GM12878 (cell line): ENCODE measurements around the gene MRRF. TPM values are rescaled to one million over a fixed set of nuclear protein-coding genes. Genes with fewer than 3 reads are reported as not detected.

Source experiments
- ATAC-seq: fragments of 200-7000 bp; cut with Tn5 transposase; 3 replicates; pipeline ENCODE4 v1.9.1; 2020; ENCODE audit warnings: mild to moderate bottlenecking, moderate library complexity
- BruUV-seq: library from RNA; stranded (reverse); fragments of 400-500 nt; replicated peaks from 2 replicates; lab custom pipeline; 2021; lab: Mats Ljungman, UMichigan
- CTCF ChIA-PET: fragments of 300-600 bp; sonication (Branson Sonifier 250); formaldehyde crosslinking; extraction: SDS; loops from one replicate; lab custom pipeline; 2021; ENCODE audit warnings: inconsistent platforms; lab: Yijun Ruan, JAX
- POLR2A ChIA-PET: fragments of 350-600 bp; formaldehyde crosslinking; extraction: SDS; loops from one replicate; lab custom pipeline; 2021; ENCODE audit warnings: inconsistent platforms; lab: Charles Lee
- RAD21 ChIA-PET: fragments of 300-600 bp; sonication (Branson Sonifier 250); formaldehyde crosslinking; loops from one replicate; lab custom pipeline; 2023; ENCODE audit warnings: antibody characterized with exemption; ENCODE audit not compliant: unreplicated experiment; lab: Charles Lee
- SMC1A ChIA-PET: fragments of 300-600 bp; sonication (Branson Sonifier 250); formaldehyde crosslinking; loops from one replicate; lab custom pipeline; 2023; ENCODE audit not compliant: unreplicated experiment, uncharacterized antibody; lab: Charles Lee
- DNase-seq: peaks from one replicate; pipeline ENCODE4 v3.0.0-alpha.2; 2011; ENCODE audit warnings: low read depth, low spot score
- FAIRE-seq: peaks from 3 replicates; lab custom pipeline; 2011; peaks lifted over from hg19 to GRCh38; lab: Jason Lieb, UNC
- H2AFZ ChIP-seq: 2 replicates; pipeline ENCODE4 v1.6.0; 2011; ENCODE audit warnings: low read depth, low read length, control low read depth; ENCODE audit not compliant: control insufficient read depth
- H3K27ac ChIP-seq: 2 replicates; pipeline ENCODE4 v1.5.1; 2011; ENCODE audit warnings: control low read depth; ENCODE audit not compliant: control insufficient read depth, insufficient read depth
- H3K27me3 ChIP-seq, 2 experiments: replicated peaks in 1 of 2; 2 replicates each; pipeline versions ENCODE4 v1.6.0 to v1.6.1; 2011; ENCODE audit warnings: low read length in 1 of 2; ENCODE audit not compliant: control insufficient read depth in 2 of 2, insufficient read depth in 2 of 2
- H3K36me3 ChIP-seq, 2 experiments: 2 replicates each; pipeline ENCODE4 v1.5.1; 2011; ENCODE audit warnings: low read length in 1 of 2; ENCODE audit not compliant: control insufficient read depth in 2 of 2, insufficient read depth in 2 of 2
- H3K4me1 ChIP-seq: 2 replicates; pipeline ENCODE4 v1.6.1; 2011; ENCODE audit warnings: mild to moderate bottlenecking, low read length, moderate library complexity, mixed read lengths; ENCODE audit not compliant: control insufficient read depth, insufficient read depth
- H3K4me2 ChIP-seq: 2 replicates; pipeline ENCODE4 v1.6.0; 2011; ENCODE audit warnings: control low read depth; ENCODE audit not compliant: control insufficient read depth, insufficient read depth
- H3K4me3 ChIP-seq: fragments of 200-600 bp; sonication (generic); 2 replicates; pipeline ENCODE4 v1.5.1; 2016
- H3K79me2 ChIP-seq: 2 replicates; pipeline ENCODE4 v1.6.0; 2011; ENCODE audit warnings: low read length; ENCODE audit not compliant: control insufficient read depth, insufficient read depth
- H3K9ac ChIP-seq: 2 replicates; pipeline ENCODE4 v1.8.0; 2011; ENCODE audit warnings: low read length, control low read depth, mixed read lengths; ENCODE audit not compliant: control insufficient read depth, insufficient read depth
- H3K9me3 ChIP-seq: replicated peaks from 3 replicates; pipeline ENCODE4 v1.5.1; 2011; ENCODE audit warnings: mild to moderate bottlenecking, low read length; ENCODE audit not compliant: control insufficient read depth, insufficient read depth
- H4K20me1 ChIP-seq: 2 replicates; pipeline ENCODE4 v1.6.0; 2011; ENCODE audit not compliant: control insufficient read depth, insufficient read depth
- BACH1 ChIP-seq: fragments of 450-650 bp; IDR thresholded peaks from 2 replicates; pipeline ENCODE4 v1.6.1; 2017; ENCODE audit warnings: mild to moderate bottlenecking, borderline replicate concordance
- CBX5 ChIP-seq: sonication (generic); IDR thresholded peaks from 2 replicates; pipeline ENCODE4 v1.6.1; 2016; ENCODE audit warnings: low read depth, moderate library complexity, mild to moderate bottlenecking, inconsistent platforms
- CHD4 ChIP-seq: fragments of 200-600 bp; sonication (generic); IDR thresholded peaks from 2 replicates; pipeline ENCODE4 v1.6.1; 2016; ENCODE audit warnings: mild to moderate bottlenecking
- NFIC ChIP-seq: IDR thresholded peaks from 2 replicates; pipeline ENCODE4 v1.6.1; 2012; ENCODE audit warnings: low read depth, mild to moderate bottlenecking, inconsistent platforms, low read length, moderate library complexity
- RBBP5 ChIP-seq: fragments of 200-600 bp; sonication (generic); conservative IDR thresholded peaks from 2 replicates; pipeline ENCODE4 v1.6.1; 2016
- RFX5 ChIP-seq: IDR thresholded peaks from 2 replicates; pipeline ENCODE4 v1.6.1; 2011; ENCODE audit warnings: low read depth, low read length, improper control_type of control experiment
- TARDBP ChIP-seq: IDR thresholded peaks from 2 replicates; pipeline ENCODE4 v1.6.1; 2016; ENCODE audit warnings: borderline replicate concordance
- WRNIP1 ChIP-seq: IDR thresholded peaks from 2 replicates; pipeline ENCODE4 v1.6.1; 2011; ENCODE audit warnings: low read depth, low read length, improper control_type of control experiment, borderline replicate concordance
- ZNF207 ChIP-seq: fragments of 450-650 bp; IDR thresholded peaks from 2 replicates; pipeline ENCODE4 v1.6.1; 2014; ENCODE audit warnings: antibody characterized with exemption, mild to moderate bottlenecking, borderline replicate concordance
- ZNF217 ChIP-seq: fragments of 450-650 bp; IDR thresholded peaks from 2 replicates; pipeline ENCODE4 v1.6.1; 2017; ENCODE audit warnings: antibody characterized with exemption, mild to moderate bottlenecking
- ZNF384 ChIP-seq: IDR thresholded peaks from 2 replicates; pipeline ENCODE4 v1.6.1; 2012; ENCODE audit warnings: low read depth, mild to moderate bottlenecking, low read length, improper control_type of control experiment, borderline replicate concordance
- WGBS: methylation state at CpG from one replicate; pipeline ENCODE4 v1.1.6; 2016; ENCODE audit warnings: low lambda C conversion rate; ENCODE audit not compliant: insufficient replicate concordance, insufficient coverage; ENCODE audit errors: missing lambda C conversion rate; 5-methylcytosine and 5-hydroxymethylcytosine counted together
- in situ Hi-C: fragments of 300-500 bp; cut with MboI; formaldehyde crosslinking; loops from 9 replicates; pipeline ENCODE4 v1.14.3; 2018; ENCODE audit warnings: mixed read lengths
- intact Hi-C: fragments of 100-400 bp; cut with micrococcal nuclease; formaldehyde crosslinking; loops from one replicate; pipeline ENCODE4 v1.14.2; 2022; ENCODE audit not compliant: unreplicated experiment
- polyA plus RNA-seq, 11 experiments: library from polyadenylated mRNA; depleted of rRNA in 4 of 11; unstranded in 6 of 11; stranded (reverse) in 5 of 11; fragments of >200 nt; fragmentation: Nextera tagmentation in 4 of 11; fragmentation: Illumina TruSeq in 1 of 11; extraction: Ambion mirVana in 4 of 11; extraction: Trizol in 1 of 11; gene quantifications; 1 replicate in 1 of 11; 2 replicates in 10 of 11; pipeline versions ENCODE4 v1.2.1 to v1.2.3, GENCODE V29; 2011 to 2016; ENCODE audit warnings: inconsistent platforms in 2 of 11, missing spikeins in 2 of 11, low read depth in 1 of 11
- total RNA-seq, 4 experiments: library from RNA; depleted of rRNA in 3 of 4; stranded (reverse); fragments of >200 nt in 3 of 4; fragmentation: Illumina TruSeq in 1 of 4; extraction: Trizol in 1 of 4; gene quantifications; 2 replicates each; pipeline versions ENCODE4 v1.2.1 to v1.2.3, GENCODE V29; 2013 to 2021
- TF ChIP-seq, protein P1 (sequence below): IDR thresholded peaks from 2 replicates; pipeline ENCODE4 v1.6.1; 2012; ENCODE audit warnings: low read length, inconsistent platforms
- TF ChIP-seq, protein P2 (sequence below): fragments of 450-650 bp; IDR thresholded peaks from 2 replicates; pipeline ENCODE4 v1.6.1; 2017; ENCODE audit warnings: mild to moderate bottlenecking, moderate library complexity
- TF ChIP-seq, protein P3 (sequence below): IDR thresholded peaks from 2 replicates; pipeline ENCODE4 v1.6.1; 2012; ENCODE audit warnings: low read depth, low read length, improper control_type of control experiment

The MRRF gene
- total and polyA plus RNA-seq, 10 of the 15 experiments (the other 5 are each of a cell fraction or from before 2014, with no cell fraction given): 64.8 to 112 (median 76.4) TPM

DNA sequence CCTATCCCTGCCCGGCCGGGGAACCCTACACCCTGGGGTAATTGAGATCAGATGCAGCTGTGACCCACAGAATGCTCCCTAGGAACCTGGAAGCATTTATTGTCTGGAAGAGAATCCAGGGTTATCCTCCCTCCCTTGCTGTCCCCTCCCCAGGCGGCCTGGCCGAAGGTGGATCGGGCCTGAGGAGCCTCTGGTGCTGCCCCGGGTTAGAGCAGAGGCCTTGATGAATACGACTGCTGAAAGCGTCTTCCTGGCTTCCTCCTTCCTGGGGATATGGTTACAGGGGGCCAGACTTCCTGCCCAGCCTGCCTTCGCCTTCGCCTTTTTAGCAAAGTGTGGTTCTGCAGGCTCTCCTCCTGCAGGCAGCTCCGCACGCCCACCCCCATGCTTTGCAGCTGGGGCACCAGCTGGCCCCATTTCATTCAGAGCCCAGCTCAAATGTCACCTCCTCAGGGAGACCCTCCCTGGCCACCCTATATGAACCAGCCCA is 83.7 kb downstream of the MRRF start:
- ChIA-PET SMC1A (interaction anchor here (1.0 kb wide), 1 partner anchor 223 kb away, joined by 4 read pairs; no protein-coding TSS in a partner anchor), CTCF (interaction anchor here (0.6 to 8.2 kb wide), 3 partner anchors 226 to 328 kb away, joined by 3 to 190 read pairs (median 3); no protein-coding TSS in a partner anchor), POLR2A (interaction anchor here (0.6 kb wide), 1 partner anchor 34 kb away, joined by 3 read pairs; no protein-coding TSS in a partner anchor), RAD21 (interaction anchor here (0.9 to 1.6 kb wide), 2 partner anchors 224 to 249 kb away, joined by 3 to 5 read pairs; no protein-coding TSS in a partner anchor)
- no peak for ATAC-seq
- no peak for FAIRE-seq
- Histone ChIP-seq H3K27me3 (peaks cover 2 to 8% of the 10 kb centered on the region in 2 experiments; a peak in 2 of 4 replicates), H3K79me2 (no peaks in the 10 kb centered on the region), H3K4me2 (no peak overlapping the region), H3K36me3 (no peaks in the 10 kb centered on the region), H3K9ac (no peak overlapping the region), H4K20me1 (no peaks in the 10 kb centered on the region), H3K4me1 (no peaks in the 10 kb centered on the region; the same call in 1 of the 2 replicates), H3K4me3 (no peak overlapping the region), H2AFZ (no peak overlapping the region), H3K27ac (no peak overlapping the region), H3K9me3 (no peaks in the 10 kb centered on the region)
- DNase-seq: no peak
- in situ Hi-C loops: no loop called here
- no TSS peak for BruUV-seq
- intact Hi-C loops: no loop called here
- WGBS: 55% methylated on average over 12 of the region's 12 CpGs
- no peak for TF ChIP-seq ZNF207
- TF ChIP-seq, protein P1, sequence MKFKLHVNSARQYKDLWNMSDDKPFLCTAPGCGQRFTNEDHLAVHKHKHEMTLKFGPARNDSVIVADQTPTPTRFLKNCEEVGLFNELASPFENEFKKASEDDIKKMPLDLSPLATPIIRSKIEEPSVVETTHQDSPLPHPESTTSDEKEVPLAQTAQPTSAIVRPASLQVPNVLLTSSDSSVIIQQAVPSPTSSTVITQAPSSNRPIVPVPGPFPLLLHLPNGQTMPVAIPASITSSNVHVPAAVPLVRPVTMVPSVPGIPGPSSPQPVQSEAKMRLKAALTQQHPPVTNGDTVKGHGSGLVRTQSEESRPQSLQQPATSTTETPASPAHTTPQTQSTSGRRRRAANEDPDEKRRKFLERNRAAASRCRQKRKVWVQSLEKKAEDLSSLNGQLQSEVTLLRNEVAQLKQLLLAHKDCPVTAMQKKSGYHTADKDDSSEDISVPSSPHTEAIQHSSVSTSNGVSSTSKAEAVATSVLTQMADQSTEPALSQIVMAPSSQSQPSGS: no peak
- TF ChIP-seq BACH1: no peak
- TF ChIP-seq CBX5: no peak
- no peak for TF ChIP-seq ZNF384
- no peak for TF ChIP-seq RBBP5
- no peak for TF ChIP-seq CHD4
- TF ChIP-seq, protein P2, sequence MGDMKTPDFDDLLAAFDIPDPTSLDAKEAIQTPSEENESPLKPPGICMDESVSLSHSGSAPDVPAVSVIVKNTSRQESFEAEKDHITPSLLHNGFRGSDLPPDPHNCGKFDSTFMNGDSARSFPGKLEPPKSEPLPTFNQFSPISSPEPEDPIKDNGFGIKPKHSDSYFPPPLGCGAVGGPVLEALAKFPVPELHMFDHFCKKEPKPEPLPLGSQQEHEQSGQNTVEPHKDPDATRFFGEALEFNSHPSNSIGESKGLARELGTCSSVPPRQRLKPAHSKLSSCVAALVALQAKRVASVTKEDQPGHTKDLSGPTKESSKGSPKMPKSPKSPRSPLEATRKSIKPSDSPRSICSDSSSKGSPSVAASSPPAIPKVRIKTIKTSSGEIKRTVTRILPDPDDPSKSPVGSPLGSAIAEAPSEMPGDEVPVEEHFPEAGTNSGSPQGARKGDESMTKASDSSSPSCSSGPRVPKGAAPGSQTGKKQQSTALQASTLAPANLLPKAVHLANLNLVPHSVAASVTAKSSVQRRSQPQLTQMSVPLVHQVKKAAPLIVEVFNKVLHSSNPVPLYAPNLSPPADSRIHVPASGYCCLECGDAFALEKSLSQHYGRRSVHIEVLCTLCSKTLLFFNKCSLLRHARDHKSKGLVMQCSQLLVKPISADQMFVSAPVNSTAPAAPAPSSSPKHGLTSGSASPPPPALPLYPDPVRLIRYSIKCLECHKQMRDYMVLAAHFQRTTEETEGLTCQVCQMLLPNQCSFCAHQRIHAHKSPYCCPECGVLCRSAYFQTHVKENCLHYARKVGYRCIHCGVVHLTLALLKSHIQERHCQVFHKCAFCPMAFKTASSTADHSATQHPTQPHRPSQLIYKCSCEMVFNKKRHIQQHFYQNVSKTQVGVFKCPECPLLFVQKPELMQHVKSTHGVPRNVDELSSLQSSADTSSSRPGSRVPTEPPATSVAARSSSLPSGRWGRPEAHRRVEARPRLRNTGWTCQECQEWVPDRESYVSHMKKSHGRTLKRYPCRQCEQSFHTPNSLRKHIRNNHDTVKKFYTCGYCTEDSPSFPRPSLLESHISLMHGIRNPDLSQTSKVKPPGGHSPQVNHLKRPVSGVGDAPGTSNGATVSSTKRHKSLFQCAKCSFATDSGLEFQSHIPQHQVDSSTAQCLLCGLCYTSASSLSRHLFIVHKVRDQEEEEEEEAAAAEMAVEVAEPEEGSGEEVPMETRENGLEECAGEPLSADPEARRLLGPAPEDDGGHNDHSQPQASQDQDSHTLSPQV: no peak
- no peak for TF ChIP-seq NFIC
- TF ChIP-seq ZNF217: no peak
- TF ChIP-seq, protein P3, sequence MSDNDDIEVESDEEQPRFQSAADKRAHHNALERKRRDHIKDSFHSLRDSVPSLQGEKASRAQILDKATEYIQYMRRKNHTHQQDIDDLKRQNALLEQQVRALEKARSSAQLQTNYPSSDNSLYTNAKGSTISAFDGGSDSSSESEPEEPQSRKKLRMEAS: no peak
- no peak for TF ChIP-seq TARDBP
- TF ChIP-seq RFX5: no peak
- no peak for TF ChIP-seq WRNIP1
